ENCODE data around the gene CD151.

Gene CD151

DNA sequence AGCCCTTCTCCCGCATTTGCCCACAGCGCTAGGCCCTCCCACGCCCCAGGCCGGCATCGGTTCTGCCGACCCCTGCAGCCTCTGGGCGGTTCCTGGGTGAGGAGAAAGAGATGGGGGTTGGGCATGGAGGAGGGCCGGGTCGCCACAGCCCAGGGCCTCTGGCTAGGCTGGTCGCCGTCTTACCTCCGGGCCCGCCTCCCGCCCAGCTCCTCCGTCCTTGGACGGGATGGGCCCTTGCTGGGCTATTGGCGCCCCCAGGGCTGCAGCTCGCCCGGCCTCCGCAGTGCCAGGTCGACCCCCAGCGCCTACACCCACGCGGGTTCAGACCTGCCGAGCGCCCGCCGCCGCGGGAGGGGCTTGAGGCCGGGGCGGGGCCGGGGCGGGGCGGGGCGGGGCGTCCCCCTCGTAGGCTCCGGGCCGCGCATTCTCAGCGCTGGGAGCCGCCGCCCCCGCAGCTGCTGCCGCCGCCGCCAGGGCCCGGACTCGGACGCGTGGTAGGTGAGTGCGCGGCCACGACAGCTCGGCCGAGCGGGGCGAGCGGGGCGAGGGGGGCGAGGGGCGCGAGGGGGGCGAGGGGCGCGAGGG is at the start of gene CD151:
Gene CD151 (plus strand): TSS at position 424 of the 585 bp plus-strand sequence. CDS start 3,118 bp downstream, outside the sequence.
- peak; percentile 55 for DNase-seq

DNA sequence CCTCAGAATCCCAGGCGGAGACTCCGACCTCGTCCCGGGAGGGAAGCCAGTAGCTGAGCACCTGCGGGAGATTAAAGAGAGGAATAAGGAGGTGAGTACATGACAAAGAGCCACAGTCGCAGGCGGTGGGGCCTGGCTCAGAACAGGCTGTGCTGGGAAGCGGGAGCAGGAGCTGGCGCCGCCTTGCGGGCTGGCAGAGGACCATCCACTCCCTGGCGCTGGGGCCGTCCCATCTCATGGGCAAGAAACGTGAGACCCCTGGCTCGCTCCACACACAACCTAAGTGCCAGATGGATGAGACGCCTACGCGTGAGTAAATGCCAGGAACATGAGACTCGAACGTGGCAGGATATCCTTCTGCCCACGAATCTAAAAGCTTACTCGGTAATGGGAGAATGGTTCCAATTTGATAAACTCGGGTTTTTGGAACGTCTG is 49.2 kb upstream of the CD151 start:
- DNase-seq: peak; percentile 26

DNA sequence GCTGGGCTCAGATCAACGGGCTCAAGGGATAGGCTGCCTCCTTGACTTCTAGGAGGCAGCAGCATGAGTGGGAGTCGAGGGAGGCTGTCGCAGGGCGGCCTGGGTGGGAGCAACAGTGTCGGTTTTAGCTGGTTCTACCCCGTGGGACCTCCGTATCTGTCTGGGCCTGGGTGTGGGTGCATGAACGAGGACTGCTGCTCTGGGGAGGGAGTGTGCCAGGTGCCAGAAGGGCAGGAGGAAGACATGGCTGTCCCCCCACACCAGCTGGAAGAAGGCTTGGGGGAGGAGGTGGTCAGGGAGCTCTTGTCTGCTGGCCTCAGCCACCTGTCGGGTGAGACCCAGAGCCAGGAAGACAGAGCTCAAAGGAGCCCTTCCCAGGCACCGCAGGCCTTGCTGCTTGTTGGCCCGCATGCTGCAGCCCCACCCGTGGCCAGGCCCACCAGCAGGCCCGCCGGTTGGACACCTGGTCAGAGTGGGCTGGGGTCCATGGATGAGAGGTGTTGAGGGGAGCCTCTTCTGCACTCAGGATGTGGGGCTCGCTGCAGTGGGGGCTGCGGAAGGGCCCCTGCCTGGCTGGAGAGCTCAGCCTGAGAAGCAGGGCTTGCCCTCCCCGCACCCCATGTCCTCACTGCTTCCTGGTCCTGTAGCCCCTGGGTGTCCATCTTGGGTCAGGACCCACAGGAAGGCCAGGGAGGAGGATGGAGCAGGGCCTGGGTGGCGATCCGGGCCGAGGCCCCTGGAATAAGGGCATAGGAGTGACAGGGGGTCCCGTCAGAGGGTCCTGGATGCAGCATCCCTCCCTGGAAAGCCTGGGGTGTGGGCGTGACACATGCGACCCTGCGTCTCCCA is 46.3 kb upstream of the CD151 start:
- DNase-seq: no peak

DNA sequence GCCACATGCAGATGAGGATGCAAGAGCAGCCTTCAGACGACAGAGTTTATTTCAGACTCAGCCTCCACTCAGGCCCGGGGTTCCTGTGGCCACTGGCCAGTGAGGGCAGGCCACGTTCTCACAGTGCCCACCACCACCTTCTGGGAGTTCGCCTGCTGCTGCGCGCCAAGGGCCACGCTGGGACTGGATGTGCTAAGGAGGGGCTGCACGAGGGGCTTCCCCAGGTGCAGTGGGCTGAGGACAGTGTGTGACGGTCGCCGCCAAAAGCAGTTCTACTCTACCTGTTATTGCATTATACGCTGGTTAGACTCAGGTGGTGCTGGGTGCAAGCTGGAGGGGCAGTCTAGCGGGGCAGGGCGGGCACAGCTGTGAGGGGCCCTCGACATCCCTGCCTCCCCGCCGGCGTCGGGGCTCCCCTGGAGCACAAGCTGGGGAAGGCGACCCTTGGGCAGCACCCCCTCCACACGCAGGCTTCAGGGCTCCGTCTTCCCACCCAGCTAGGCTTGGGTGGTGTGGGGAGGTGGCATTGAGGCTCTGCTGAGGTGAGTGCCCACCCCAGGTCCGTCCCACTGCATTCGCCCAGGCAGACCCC is 45.6 kb upstream of the CD151 start:
- no peak for DNase-seq

DNA sequence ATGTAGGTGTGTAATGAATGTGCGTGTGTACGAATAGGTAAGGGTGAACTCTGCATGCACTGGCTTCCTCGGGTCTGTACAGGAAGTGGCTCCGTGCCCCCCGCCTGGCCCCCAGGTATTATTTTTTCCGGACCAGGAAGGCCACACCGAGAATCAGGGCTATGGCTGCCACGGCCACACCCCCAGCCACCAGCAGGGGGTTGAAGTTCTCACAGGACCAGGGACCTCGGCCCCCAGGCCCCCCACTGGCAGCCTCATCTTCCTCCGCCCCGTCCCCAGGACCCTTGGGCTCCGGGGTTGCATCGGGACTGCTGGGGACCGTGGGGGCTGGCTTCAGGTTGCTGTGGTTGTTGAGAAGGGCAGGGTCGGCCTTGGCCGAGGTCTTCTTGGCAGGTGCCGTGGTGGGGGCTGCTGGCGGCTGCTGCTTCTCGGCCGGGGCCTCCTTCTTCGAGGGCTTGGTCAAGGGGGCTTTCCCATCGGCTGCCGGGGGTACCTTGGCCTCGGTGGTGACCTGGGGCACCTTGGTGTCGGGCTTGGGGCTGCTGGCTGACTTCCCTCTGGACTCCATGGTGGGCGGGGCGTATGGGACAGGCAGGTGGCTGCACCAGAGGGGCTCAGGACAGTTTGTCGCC is 44.6 kb upstream of the CD151 start:
- DNase-seq: no peak

DNA sequence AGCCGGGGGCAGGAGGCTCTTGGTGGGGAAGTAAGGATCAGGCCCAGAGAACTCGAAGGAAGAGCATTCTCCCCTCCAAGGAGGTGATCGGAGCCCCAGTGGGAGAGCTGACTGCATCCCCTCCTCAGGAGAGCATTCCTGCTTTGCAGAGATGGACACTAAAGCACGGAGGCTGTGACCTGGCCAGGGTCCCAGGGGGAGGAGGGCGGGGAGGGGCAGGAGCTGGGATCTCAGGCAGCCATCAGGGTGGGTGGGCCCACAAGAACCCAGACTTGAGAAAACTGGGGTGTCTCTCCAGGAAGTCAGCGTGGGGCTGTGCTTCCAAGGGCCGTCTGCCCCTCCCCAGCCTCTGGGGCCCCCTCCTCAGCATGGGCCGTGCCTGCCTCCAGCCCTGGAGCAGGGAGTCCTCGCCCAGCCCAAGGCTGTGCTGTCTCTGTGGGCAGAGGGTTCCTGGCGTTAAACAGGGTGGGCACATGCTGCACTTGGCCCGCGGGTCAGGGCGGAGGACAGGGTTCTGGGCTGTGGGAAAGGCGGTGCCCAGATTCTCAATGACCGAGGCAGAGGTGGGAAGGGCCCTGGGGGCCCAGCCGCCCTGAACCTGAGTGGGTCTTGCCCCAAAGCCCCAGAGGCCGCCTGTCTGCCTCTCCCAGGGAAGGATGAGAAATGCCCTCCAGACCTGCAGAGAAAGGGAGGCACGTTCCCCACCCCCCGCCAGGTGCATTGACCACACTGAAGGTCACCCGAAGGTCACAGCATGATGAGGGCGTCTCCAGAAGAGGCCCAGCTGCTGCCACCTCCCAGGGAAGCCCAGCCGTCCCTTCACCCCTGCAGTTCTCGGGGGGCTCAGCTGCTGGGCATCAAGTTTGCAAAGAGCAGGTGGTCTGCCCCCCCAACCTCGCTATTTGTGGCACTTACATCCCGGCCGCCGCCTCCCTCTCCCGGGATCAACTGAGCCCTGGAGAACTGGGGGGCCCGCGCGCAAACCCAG is 43.5 kb upstream of the CD151 start:
- no peak for DNase-seq

DNA sequence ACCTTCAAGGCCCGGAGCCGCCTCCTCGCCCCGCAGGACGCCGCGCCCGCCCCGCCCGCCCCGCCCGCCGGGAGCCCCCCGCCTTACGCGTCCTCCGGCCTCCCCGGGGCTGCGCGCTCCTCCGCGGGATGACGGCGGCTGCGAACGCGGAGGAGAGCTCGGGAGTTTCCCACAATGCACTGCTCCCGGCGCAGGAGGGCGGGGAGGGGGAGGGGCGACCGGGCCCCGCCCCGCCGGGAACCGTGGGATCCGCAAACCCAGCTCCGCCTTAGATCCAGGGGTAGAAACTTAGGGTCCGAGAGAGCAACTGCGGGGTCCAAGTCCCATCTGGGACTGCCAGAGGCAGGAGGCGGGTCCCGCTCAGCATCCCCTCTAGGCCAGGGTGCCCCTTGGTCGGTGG is 42.8 kb upstream of the CD151 start, which contains the start of gene CEND1:
Gene CEND1 (minus strand): TSS at position 148 of the 400 bp plus-strand sequence. CDS start 1,514 bp downstream, outside the sequence.
- DNase-seq: peak; percentile 50

DNA sequence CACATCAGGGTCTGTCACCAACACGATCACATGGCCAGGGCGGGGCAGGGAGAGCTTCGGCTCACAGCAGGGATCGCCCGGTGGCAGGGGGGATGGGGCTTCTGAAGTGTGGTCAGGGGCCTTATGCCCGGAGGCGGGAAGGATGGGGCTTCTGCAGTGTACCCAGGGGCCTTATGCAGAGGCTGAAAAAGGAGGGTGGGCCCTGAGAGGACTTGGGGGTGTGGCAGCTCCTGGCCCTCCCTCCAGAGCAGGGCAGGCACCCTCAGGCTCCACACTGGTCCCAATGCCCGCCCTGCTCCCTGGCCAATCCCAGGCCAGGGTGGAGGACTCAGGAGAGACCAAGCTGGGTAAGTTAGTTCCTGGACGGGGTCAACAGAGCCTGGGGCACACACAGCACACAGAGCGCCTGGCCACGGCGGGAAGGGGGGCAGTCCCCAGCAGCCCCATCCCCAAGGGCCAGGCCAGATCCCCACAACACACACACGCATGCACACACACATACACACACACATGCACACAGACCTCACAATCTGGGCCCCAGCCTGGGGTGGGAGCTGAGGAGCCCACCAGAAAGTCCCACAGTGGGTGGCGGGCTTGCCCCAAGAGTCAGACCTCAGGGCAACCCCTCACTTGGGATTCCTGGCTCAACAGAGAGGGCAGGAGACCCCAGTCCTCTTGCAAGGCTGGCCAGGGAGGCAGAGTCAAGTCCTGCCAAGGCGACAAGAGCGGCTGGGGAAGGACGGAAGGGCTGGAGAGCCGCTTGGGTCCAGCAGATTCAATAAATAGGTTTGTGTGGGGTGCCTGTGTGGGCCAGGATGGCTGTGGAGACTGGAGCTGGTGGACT is 41.8 kb upstream of the CD151 start:
- no peak for DNase-seq

DNA sequence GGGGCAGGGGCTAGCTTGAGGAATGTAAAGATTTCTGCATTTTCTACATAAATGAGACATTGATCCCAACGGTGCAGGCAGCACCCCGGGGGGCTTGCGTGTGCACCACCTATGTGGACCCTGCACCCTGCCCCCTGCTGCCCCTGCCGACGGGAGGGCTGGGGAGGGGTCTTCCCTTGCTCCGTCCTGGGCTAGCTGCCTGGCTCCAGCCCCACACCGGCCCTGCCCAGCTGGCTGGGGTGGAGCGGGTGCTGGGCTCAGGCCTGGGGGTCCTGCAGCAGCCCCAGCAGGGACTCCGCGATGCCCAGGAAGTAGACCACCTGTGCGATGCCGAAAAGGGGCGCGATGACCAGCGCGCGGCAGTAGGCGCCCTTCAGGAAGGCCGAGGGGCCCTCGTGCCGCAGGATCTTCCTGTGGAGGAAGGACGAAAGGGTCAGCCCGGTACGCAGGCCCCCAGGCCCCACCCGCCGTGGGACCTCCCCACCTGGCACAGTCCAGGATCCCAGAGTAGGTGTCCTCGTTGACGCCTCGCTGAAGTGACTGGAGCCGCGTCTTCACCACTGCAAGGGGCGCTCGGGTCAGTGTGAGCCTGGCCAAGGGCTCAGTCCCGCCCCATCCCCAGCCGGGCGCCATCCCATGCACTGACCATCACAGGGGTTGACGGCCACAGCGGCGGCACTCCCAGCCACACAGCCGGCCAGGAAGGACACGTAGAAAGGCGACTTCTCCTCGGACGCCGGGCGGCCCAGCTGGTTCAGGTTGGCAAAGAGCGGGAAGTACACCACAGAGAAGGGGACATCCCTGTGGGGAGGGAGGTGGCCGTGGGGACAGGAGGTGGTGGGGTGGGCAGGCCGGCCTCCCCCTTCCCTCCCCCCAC is 40.9 kb upstream of the CD151 start:
- no peak for DNase-seq

DNA sequence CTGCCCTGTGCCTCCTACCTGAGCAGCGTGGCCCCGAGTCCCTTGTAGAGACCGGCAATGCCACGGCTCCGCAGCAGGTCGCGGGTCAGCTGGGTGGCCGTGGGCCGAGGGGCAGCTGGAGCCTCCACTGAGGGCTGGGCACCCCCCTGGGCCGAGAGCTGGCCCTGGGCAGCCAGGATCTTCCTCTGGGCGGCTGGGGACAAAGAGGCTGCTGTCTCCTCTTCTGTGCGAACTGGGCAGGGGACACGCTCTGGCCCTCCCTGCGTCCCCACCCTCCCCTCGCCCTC is 40.3 kb upstream of the CD151 start:
- DNase-seq: no peak

DNA sequence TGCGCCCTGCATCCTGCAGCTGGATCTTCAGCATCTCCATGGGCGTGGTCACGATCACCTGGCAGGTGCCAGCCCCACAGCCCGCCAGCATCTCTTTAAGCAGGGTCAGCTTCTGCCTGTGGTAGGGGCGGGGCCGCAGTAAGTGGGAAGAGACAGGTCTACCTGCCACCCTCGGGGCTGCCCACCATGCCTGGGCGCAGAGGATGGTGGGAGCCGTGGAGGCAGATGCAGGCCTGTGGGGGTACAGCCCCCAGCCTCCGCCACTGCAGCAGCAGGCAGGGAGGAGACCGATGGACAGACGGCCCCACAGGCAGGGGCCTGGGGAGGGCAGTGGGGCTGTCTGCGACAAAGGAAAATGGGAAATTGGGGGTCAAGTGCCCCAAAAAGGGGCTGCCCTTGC is 39.9 kb upstream of the CD151 start:
- no peak for DNase-seq

DNA sequence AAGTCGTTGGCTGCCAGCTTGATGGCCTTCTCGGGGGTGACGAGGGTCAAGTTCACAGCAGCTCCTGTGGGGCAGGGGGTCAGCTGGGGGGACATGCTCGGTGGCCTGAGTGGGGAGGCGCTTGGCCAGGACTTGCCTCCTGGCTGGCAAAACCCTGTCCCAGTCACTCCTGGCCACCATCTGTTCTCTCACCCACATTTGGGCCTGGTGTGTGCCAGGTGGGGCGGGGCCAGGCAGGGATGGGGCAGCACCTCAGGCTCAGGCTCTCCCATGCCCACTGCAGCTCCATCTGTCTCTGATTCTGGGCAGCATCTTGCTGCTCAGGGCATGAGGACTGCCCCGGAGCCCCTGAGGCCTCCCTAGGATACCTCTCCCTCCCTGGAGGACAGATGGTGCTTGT is 39.2 kb upstream of the CD151 start:
- DNase-seq: no peak

DNA sequence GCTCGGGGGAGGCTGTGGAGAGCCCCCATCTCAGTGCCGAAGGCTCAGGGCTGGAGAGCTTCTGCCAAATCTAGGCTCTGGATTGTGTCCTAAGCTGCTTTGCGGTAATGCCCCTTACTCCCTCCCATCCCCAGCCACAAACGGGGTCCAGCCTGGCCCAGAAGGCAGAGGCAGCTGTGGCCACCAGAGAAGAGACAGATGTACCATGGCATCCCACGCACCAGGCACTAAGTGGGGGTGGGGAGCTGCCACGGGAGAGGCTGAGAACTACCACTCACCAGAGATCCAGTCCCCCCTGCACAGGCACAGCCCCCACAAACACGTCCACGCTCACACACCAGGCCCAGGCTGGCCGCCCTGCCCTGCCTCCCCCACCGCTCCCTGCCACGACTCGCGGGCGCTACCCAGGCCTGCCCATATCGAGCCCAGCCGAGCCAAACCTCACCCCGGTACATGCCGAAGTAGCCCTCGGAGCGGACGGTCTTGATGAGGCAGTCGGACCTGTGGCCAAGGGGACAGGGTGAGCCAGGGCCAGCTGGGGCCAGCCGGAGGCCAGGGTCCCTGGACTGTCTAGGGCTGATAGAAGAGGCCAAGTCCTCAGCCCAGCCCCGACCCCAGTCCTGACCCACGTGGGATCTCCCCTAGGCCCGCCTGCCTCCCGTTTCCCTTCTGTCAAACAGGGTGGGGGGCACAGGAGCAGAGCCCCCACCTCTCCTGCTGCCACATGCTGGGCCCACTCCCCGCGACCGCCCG is 38.6 kb upstream of the CD151 start:
- no peak for DNase-seq

DNA sequence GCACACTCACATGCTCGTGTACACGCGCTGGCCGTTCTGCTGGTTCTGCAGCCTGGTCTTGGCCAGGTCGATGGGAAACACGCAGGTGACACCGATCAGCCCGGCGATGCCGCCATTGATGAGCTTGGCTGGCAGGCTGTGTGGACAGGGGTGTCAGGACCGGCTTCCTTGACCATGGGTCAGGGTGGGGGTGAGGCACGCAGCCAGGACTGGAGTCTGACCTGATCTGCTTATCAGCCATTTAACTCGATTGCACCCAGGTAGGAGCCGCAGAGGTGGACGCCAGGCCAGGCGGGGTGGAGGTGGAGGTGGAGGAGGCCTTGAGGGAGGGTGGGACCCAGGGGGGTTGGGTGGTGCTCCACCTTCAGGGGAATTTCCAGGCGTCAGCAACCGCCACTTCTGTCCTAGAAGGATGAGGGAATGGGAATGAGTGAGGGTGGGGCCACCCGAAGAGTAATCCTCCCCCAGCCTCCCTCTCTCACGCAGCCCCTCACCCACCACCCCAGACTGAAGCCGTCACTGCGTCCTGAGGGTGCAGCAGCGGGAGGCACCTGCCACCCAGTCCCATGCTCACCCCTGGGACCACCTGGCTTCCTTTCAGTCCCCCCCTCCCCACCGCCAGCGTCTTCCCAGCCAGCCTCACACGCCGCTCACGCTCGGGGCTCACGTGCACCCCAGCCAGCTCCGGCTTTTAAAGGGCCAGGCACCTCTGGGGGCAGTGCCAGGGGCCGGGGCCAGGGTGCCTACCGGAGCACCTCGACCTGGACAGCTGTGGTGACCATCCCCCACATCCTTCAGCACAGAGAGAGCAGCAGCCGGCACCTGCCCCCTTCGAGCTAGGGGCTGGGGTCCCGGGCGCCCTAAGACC is 37.8 kb upstream of the CD151 start:
- DNase-seq: no peak

DNA sequence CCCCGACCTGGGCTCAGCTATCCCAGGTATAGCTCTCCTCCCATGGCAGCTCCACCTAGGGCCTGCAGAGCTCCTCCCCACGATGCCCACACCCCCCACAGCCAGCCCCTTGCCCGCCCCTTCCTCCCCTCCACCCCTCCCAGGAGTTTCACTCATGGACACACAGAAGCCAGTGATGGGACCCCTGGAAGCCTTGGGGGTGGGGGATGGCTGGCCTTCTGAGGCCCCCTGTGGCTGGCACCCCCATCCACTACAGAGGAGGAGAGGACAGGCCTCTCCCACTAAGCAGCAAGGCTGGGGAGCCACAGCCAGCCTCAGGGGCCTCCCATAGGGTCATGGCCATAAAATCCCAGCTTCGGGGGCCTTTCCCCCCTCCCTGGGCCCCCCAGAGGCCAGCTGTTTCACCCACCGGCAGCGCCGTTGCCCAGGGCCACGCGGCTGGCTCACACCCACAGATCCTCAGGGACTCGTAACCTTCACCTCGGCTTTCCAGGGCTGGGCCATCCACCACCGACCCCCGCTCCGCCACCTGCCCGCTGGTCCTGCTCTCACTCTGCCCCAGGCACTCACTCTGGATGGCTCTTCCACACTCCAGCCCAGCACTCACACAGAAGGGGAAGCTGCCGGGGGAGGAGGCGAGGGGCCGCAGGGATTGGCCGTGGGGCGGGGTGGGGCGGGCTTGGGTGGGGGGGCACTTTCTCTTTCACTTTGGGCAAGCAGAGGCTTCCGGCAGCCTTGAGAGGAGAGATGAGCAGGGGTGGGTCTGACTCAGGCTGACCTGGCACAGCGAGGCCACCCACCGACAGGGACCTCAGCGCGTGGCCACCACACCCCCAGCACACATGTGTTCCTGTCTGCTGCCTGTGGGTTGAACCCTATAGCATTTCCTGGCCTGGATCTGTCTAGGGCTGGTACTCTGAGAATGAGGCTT is 36.9 kb upstream of the CD151 start:
- peak; percentile 83 for DNase-seq

DNA sequence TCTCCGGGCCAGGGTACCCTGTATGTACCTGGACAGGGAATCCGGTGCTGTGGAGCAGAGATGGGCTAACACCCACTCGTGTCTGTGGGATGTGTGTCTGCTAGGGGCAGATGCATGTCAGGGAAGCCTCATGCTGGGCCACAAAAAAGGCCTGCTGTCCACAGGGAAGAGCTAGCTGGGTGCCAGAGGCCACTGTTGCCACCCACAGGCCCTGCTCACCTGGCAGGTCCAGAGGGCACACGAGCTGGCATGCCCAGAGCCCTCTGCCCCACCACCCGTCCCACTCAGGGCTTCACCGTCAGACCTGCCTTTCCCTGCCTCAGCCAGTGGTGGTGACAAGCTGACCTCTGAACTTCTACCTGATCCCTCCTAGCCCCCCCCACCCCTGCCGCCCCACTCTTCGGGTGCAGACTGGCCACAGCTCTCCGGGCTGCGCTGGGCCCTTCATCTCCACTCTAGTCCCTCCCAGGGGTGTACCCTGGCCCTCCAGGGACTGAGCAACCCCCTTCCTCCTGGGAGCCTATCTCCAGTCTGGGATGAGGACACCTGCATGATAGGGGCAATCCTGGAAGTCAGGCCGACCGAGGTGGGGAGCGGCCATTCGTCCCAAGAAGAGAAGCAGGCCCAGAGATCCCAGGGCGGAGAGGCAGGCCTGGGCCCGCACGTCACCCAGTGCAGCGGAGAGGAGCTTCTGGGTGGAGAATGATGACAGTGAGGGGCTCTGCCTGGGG is 36.0 kb upstream of the CD151 start:
- DNase-seq: no peak

Data from CD4-positive, alpha-beta T cell treated with Interleukin-21 for 1 hour (primary cell).